ENCODE results near the gene TMEM184B. TPM values are rescaled to one million over a fixed set of nuclear protein-coding genes. Genes with fewer than 3 reads are reported as not detected.

TMEM184B gene
- polyA plus RNA-seq: 10 to 100 TPM; 14.0 to 50.2 (median 37.3) TPM

- WGBS, 3 donors: 0 to 2% (median 0%) methylated on average over 65 to 97 of the region's 97 CpGs
These were observed at the start of gene TMEM184B for GRCh38 chr22:38272373-38273134. Gene TMEM184B (minus strand): TSS chr22:38273010. CDS start chr22:38247961, 25,049 bp downstream.

GRCh38 chr22:38320605-38321402 lies 48.0 kb upstream of the TMEM184B start:
- 76 to 96% (median 91%) methylated on average over 11 of the region's 11 CpGs for WGBS, 3 donors
- H3K27ac ChIP-seq (ENCODE audit: low read depth, low read length): no peak overlapping the region

More at GRCh38 chr22:38272373-38273134, at the start of gene TMEM184B:
- H3K27ac ChIP-seq (ENCODE audit: low read depth, low read length): peak within 1 kb of the TSS; percentile 40

- peak overlapping the region; percentile 79 for H3K27ac ChIP-seq (ENCODE audit: low read depth, low read length)
- 91 to 93% (median 92%) methylated on average over 14 of the region's 14 CpGs for WGBS, 3 donors
These were observed 46.3 kb upstream of the TMEM184B start for GRCh38 chr22:38318792-38319773.

GRCh38 chr22:38317995-38318715 lies 45.3 kb upstream of the TMEM184B start:
- WGBS, 3 donors: 8 to 29% (median 15%) methylated on average over 17 to 18 of the region's 18 CpGs
- H3K27ac ChIP-seq (ENCODE audit: low read depth, low read length): peak overlapping the region; percentile 79

GRCh38 chr22:38317122-38317994 lies 44.5 kb upstream of the TMEM184B start, which contains the start of gene CSNK1E:
Gene CSNK1E (minus strand): TSS chr22:38317433. CDS start chr22:38314157, 3,276 bp downstream.
- peak within 1 kb of the TSS; percentile 71 for H3K27ac ChIP-seq (ENCODE audit: low read depth, low read length)
- WGBS, 3 donors: 2 to 3% (median 2%) methylated on average over 49 to 89 of the region's 98 CpGs

GRCh38 chr22:38316364-38317121 lies 43.7 kb upstream of the TMEM184B start:
- peak overlapping the region; percentile 71 for H3K27ac ChIP-seq (ENCODE audit: low read depth, low read length)
- 0 to 1% (median 1%) methylated on average over 34 to 52 of the region's 52 CpGs for WGBS, 3 donors

- 1 to 5% (median 2%) methylated on average over 12 of the region's 12 CpGs for WGBS, 3 donors
These were observed 43.1 kb upstream of the TMEM184B start for GRCh38 chr22:38315823-38316363.

GRCh38 chr22:38314933-38315822 lies 42.4 kb upstream of the TMEM184B start:
- 7 to 12% (median 9%) methylated on average over 21 of the region's 21 CpGs for WGBS, 3 donors
- peak overlapping the region; percentile 60 for H3K27ac ChIP-seq (ENCODE audit: low read depth, low read length)

More at GRCh38 chr22:38315823-38316363, 43.1 kb upstream of the TMEM184B start:
- no peak overlapping the region for H3K27ac ChIP-seq (ENCODE audit: low read depth, low read length)

- WGBS, 3 donors: 54 to 71% (median 55%) methylated on average over 23 of the region's 23 CpGs
- H3K27ac ChIP-seq (ENCODE audit: low read depth, low read length): peak overlapping the region; percentile 19
These were observed 41.5 kb upstream of the TMEM184B start for GRCh38 chr22:38314051-38314932.

- peak overlapping the region; percentile 19 for H3K27ac ChIP-seq (ENCODE audit: low read depth, low read length)
- 28 to 51% (median 33%) methylated on average over 11 of the region's 11 CpGs for WGBS, 3 donors
These were observed 40.7 kb upstream of the TMEM184B start for GRCh38 chr22:38313384-38313955.

- H3K27ac ChIP-seq (ENCODE audit: low read depth, low read length): no peak overlapping the region
- WGBS, 3 donors: 78 to 91% (median 91%) methylated on average over 7 of the region's 7 CpGs
These were observed 39.5 kb upstream of the TMEM184B start for GRCh38 chr22:38312261-38312800.

- WGBS, 3 donors: 54 to 64% (median 55%) methylated on average over 4 of the region's 4 CpGs
- no peak overlapping the region for H3K27ac ChIP-seq (ENCODE audit: low read depth, low read length)
These were observed 38.5 kb upstream of the TMEM184B start for GRCh38 chr22:38311323-38311620.

GRCh38 chr22:38310518-38311322 lies 37.9 kb upstream of the TMEM184B start:
- WGBS, 3 donors: 67 to 74% (median 73%) methylated on average over 18 of the region's 18 CpGs
- no peak overlapping the region for H3K27ac ChIP-seq (ENCODE audit: low read depth, low read length)

All from adipose tissue (tissue), 3 donors.